ENCODE measurements around the gene PYY.

- TF ChIP-seq CTCF (IDR thresholded peaks at IDR 0.05): no peak
- TF ChIP-seq POLR2A (IDR thresholded peaks at IDR 0.05): no peak
- TF ChIP-seq EP300 (IDR thresholded peaks at IDR 0.05): no peak
These were observed 46.8 kb downstream of the PYY start for GRCh38 chr17:43906951-43907424.

Data from suprapubic skin (tissue), 3 donors.